ENCODE measurements around the gene DNM3.

Gene DNM3

GRCh38 chr1:172269084-172269483, 427.8 kb downstream of the DNM3 start:
- H3K4me3 ChIP-seq (ENCODE audit: low read length): no peak overlapping the region
- TF ChIP-seq CTCF (IDR thresholded peaks at IDR 0.05; ENCODE audit: insufficient read depth, low read depth, low read length, missing control alignments): no peak
- no peak for DNase-seq (ENCODE audit: low read depth)

DNA sequence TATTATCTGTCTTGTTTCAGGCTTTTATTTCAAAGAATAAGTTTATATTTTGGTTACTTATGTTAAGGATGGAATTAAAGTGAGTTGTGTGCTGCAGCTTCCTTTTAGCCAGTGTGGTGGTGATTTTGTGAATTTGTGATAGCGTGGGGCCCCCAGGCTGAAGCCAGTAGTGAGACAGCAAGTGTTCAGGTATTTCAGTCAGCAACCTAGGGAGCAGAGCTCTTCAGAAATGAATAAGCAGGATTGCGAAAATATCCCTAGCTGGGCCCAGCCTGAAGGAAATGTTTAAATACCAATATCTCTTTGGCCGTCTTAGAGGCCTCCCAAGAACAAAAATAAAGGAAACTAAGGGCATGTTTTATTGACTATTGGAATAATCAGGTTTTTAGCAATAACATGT, 428.3 kb downstream of the DNM3 start:
- no peak overlapping the region for H3K4me3 ChIP-seq (ENCODE audit: low read length)
- TF ChIP-seq CTCF (IDR thresholded peaks at IDR 0.05; ENCODE audit: insufficient read depth, low read depth, low read length, missing control alignments): no peak
- peak; percentile 76 for DNase-seq (ENCODE audit: low read depth)

- no peak for TF ChIP-seq CTCF (IDR thresholded peaks at IDR 0.05; ENCODE audit: insufficient read depth, low read depth, low read length, missing control alignments)
- DNase-seq (ENCODE audit: low read depth): no peak
- H3K4me3 ChIP-seq (ENCODE audit: low read length): no peak overlapping the region
These were observed 429.3 kb downstream of the DNM3 start for GRCh38 chr1:172270605-172271004.

DNA sequence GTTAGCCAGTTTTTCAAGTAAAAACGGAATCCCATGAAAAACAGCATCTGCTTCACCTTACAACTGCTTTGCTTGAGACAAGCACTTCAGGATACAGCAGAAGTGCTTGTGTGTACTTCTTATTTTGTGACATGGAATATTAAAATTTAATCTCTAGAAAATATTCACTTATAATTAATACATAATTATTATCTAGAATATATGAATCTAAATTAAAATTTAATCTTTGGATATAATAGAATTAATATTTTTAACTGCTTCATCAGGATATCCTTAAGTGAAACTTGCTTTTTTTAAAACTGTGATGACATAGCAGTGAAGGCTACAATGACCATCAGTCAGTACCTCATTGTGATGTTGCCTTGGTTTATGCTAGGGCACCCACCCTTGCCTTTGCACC, 430.8 kb downstream of the DNM3 start:
- DNase-seq (ENCODE audit: low read depth): no peak
- TF ChIP-seq CTCF (IDR thresholded peaks at IDR 0.05; ENCODE audit: insufficient read depth, low read depth, low read length, missing control alignments): no peak
- H3K4me3 ChIP-seq (ENCODE audit: low read length): no peak overlapping the region

- no peak for TF ChIP-seq CTCF (IDR thresholded peaks at IDR 0.05; ENCODE audit: insufficient read depth, low read depth, low read length, missing control alignments)
- no peak overlapping the region for H3K4me3 ChIP-seq (ENCODE audit: low read length)
These were observed 432.5 kb downstream of the DNM3 start for GRCh38 chr1:172273647-172274396.

DNA sequence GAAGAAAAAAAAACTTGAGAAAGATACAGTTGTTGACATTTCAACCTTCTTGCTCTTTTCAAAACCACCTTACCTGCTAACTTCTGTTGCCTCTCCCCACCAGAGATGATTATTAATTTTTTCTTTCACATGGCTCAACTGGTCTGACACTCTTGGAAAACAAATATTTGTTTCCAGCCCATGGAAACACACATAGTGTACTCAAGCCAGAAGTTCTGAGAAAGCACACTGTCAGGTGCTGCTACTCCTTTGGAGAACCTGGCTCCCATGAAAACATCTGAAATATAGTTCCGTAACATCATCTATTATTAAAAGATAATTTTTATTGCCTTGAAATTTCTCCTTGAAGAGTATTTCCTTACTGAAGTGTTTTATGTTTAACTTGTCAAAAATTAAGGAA, 434.2 kb downstream of the DNM3 start:
- no peak for TF ChIP-seq CTCF (IDR thresholded peaks at IDR 0.05; ENCODE audit: insufficient read depth, low read depth, low read length, missing control alignments)
- no peak for DNase-seq (ENCODE audit: low read depth)
- no peak overlapping the region for H3K4me3 ChIP-seq (ENCODE audit: low read length)

More at GRCh38 chr1:172273647-172274396, 432.5 kb downstream of the DNM3 start:
- peak; percentile 35 for DNase-seq (ENCODE audit: low read depth)

Data from epithelial cell of esophagus (primary cell).